Fibroblast of peridontal ligament (primary cell): ENCODE data around the gene GSS.
A peak's percentile ranks its signal among the peaks of the same experiment; 100 is the strongest.
"Not testable (repeated sequence)": the region's sequence is repeated elsewhere in the genome, so short reads cannot be mapped to it uniquely, and the experiment has no call there.

Source experiments
- DNase-seq: peaks from one replicate; pipeline ENCODE4 v3.0.0-alpha.2; 2010; ENCODE audit errors: extremely low read depth

GSS gene

GRCh38 chr20:34907616-34908469 lies 47.8 kb downstream of the GSS start:
- DNase-seq = peak; percentile 85

GRCh38 chr20:34904202-34904621 lies 51.4 kb downstream of the GSS start:
- DNase-seq = no peak

GRCh38 chr20:34898731-34899130 lies 56.9 kb downstream of the GSS start:
- DNase-seq = not testable (repeated sequence)

- DNase-seq = not testable (repeated sequence)
These were observed 57.5 kb downstream of the GSS start for GRCh38 chr20:34898129-34898528.

GRCh38 chr20:34896086-34896621 lies 59.5 kb downstream of the GSS start:
- DNase-seq = no peak

DNA sequence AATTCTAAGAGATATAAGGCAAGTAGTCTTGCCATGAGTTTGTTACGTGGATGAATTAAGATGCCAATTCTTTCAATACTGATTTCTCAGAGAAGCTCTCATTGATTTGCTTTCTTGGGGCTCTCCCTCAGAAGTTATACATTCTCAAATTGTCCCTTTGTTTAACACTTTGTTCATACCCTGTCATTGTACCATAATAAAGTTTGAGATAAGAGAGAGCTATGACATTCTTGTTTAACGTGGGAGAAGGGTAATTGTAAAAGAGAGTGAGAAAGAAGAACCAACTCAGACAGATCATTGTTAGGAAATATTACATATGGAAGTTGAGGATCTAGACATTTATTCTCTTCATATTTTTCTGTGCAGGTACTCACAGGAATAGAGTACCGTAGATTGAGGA lies 60.1 kb downstream of the GSS start:
- DNase-seq = no peak

GRCh38 chr20:34894723-34895122 lies 60.9 kb downstream of the GSS start:
- no peak for DNase-seq

DNA sequence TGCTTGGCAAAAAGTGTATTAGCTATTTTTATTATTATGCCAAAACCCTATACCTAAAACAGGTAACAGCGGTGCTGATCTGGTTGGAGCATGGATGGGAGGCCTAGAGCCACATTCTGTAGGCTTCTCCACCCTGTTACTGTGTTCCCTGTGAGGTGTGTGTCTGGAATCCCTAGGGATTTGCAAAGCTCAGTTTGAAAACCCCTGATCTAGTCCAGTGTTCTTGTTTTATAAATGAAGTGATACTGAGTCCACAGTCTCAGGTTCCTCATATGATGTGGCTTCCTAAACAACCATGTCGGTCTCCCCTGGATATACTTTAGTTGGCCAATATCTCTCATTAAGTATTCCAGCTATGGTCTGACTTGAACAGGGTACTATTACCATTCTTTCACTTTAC lies 62.9 kb downstream of the GSS start:
- DNase-seq = no peak

DNA sequence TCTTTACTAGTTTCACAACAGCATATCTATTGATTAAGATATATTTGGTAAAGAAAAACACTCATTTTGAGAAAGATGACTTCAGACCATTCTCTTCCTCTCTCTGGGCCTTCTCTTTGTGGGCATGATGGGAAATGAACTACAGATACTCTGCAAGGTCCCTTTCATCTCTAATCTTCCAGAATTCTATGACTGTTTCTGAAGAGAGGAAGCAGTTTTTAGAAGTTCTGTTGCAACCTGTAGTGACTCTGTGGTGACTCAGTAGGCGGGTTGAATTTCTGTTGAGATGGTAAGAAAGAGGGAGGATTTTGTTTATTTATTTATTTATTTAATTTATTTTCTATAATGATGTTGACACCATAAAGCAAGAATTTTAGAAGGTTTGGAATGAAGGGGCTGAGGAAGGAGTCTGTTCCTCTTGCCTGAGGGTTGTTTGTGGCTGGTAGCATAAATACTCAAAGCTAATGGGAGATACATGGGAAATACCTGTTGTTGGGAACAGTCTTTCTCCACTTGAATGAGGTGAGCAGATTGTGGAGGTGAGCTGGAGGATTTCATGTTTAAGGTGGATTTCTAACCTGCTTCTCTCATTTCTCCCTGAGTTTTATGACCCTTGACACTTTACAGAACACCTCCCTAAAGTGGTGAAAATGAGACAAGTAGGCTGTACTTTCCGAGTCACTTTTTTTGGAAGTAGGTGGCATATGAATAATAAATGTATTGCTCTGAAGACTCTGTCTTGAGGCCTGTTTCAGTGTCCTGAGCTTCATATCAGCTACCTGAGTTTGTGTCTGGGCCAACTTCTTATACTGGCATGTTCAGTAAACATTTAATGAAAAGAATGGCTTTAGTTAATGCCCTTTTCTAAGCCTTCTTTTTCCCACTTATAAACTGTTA lies 64.2 kb downstream of the GSS start:
- peak; percentile 74 for DNase-seq

DNA sequence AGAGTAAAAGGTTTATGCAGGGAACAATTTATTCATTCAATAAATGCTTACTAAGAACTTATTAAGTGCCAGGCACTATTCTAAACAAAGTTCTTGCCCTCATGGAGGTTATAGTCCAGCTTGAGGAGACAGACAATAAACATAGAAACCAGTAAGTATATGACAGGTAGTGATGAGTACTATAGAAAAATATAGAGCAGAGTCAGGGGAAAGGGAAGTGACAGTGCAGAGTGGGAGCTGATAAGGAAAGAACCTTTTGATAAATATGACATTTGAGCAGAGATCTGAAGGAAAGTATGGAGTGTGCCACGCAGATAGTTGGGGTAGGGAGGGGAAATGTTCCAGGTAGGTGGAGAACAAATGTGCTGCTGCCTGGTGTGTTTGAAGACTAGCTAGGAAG lies 67.1 kb downstream of the GSS start:
- no peak for DNase-seq

DNA sequence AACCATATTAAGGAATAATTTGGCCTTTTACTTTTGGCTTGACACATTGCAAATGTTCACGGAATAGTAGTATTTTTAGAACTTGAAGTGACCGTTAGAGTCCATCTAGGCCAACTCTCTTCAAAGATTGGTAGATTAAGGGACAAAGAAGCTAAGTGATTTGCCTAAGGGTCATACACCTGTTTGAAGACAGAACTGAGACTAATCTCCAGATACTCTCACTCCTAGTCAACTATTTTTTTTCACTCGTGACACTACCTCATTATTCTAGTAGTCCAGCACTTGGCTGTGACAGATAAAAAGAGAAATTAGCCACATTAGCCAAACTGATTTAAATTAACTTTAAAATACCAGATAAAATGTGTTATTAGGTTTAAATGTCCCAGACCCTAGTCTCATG lies 68.6 kb downstream of the GSS start:
- DNase-seq = no peak

DNA sequence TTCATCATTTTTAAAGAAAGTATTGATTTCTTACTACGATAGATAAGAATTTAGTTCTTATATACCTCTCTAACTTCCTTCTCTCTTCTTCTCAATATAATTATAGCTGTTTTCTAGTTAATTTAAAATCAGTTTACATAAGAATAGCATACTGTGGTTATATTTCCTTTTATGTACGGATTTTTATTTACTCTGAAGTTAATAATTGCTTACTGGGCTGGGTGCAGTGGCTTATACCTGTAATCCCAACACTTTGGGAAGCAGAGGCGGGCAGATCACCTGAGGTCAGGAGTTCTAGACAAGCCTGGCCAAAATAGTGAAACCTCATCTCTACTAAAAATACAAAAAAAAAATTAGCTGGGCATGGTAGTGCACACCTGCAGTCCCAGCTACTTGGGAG lies 69.5 kb downstream of the GSS start:
- DNase-seq = no peak

DNA sequence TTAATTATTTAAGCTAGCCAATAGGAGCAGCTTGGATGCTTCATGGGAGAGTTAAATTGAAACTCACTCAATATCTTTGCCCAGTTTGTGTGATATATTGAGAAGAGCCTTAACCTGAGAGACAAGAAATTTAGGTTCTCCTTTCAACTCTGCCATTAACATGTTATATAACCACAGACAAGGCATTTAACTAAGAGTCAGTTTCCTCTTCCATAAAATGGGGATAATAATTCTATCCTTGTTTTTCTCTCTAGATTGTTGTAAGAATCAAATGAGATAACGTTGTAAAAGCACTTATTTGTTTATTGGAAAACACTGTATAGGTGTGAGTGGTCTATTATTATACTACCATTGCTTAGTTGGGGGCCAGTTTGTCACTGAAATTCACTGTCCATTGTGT lies 71.3 kb downstream of the GSS start:
- no peak for DNase-seq

DNA sequence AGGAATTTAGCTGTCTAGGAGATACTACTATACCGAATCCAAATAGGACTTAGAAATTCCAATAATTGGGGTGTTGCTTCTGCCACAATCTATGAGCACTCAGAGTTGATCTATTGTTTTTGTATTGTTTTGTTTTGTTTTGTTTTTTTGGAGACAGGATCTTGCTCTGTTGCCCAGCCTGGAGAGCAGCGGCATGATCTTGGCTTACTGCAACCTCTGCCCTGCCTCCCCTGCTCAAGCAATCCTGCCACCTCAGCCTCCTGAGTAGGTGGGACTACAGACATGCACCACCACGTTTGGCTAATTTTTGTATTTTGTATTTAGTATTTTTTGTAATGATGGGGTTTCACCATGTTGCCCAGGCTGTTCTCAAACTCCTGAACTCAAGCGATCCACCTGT lies 71.8 kb downstream of the GSS start:
- no peak for DNase-seq

DNA sequence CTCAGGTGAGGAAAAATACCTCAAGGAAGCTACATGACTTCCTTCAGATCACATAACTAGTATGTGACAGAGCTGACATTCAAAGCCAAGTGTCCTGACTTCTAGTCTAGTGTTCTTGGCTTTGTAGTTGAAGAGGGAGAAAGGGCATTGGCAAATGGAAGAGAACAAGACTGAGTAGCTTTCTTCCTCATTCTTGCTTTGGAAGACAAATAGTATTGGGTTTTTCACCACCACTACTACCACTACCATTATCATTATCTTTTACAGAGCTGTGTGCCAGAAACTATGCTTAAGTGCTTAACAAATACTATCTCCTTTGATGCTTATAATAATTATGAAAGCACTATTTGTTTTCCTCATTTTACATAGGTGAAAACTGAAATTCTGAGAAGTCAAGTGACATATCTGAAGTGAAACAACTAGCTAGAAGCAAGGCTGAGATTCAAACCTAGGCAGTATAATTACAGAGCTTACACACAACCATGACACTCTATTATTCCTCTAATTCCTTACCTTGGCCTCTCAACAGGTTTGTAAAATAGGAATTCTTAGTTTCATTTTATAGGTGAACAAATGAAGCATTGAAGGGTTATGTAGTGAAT lies 72.4 kb downstream of the GSS start:
- no peak for DNase-seq

GRCh38 chr20:34881689-34882088 lies 73.9 kb downstream of the GSS start:
- no peak for DNase-seq

- DNase-seq = not testable (repeated sequence)
These were observed 74.6 kb downstream of the GSS start for GRCh38 chr20:34880971-34881370.

- no peak for DNase-seq
These were observed 75.3 kb downstream of the GSS start for GRCh38 chr20:34880215-34880850.
